HG02610 (cell line): ENCODE measurements around the gene PGD.
"Not testable (repeated sequence)": the region's sequence is repeated elsewhere in the genome, so short reads cannot be mapped to it uniquely, and the experiment has no call there.

Source experiments
- ATAC-seq: cut with Tn5 transposase; IDR thresholded peaks from one replicate; pipeline ENCODE4 v1.9.1; 2021; ENCODE audit warnings: mild to moderate bottlenecking, moderate library complexity; ENCODE audit not compliant: unreplicated experiment

Gene PGD

GRCh38 chr1:10398734-10399443, at the start of gene PGD:
Gene PGD (plus strand): TSS chr1:10399064. CDS start chr1:10399118, 54 bp downstream.
- peak; percentile 96 for ATAC-seq

GRCh38 chr1:10353282-10353681, 45.6 kb upstream of the PGD start:
- no peak for ATAC-seq

GRCh38 chr1:10353693-10354092, 45.2 kb upstream of the PGD start:
- no peak for ATAC-seq

- ATAC-seq = no peak
Measured at GRCh38 chr1:10360045-10360444, 38.8 kb upstream of the PGD start.

GRCh38 chr1:10361515-10361914, 37.3 kb upstream of the PGD start:
- ATAC-seq = no peak

- ATAC-seq = no peak
Measured at GRCh38 chr1:10368194-10368593, 30.7 kb upstream of the PGD start.

GRCh38 chr1:10374442-10374860, 24.4 kb upstream of the PGD start:
- ATAC-seq = no peak

- not testable (repeated sequence) for ATAC-seq
Measured at GRCh38 chr1:10377365-10378029, 21.4 kb upstream of the PGD start.

- ATAC-seq = no peak
Measured at GRCh38 chr1:10378081-10378841, 20.6 kb upstream of the PGD start.

GRCh38 chr1:10379101-10379620, 19.7 kb upstream of the PGD start:
- no peak for ATAC-seq

- ATAC-seq = no peak
Measured at GRCh38 chr1:10379676-10380075, 19.2 kb upstream of the PGD start.

GRCh38 chr1:10380594-10381275, 18.1 kb upstream of the PGD start:
- no peak for ATAC-seq

- no peak for ATAC-seq
Measured at GRCh38 chr1:10383630-10384029, 15.2 kb upstream of the PGD start.

- no peak for ATAC-seq
Measured at GRCh38 chr1:10384219-10384618, 14.6 kb upstream of the PGD start.

- ATAC-seq = no peak
Measured at GRCh38 chr1:10386761-10387676, 11.8 kb upstream of the PGD start.

- no peak for ATAC-seq
Measured at GRCh38 chr1:10387677-10388386, 11.0 kb upstream of the PGD start.

GRCh38 chr1:10388387-10388715, 10.5 kb upstream of the PGD start:
- no peak for ATAC-seq

- ATAC-seq = no peak
Measured at GRCh38 chr1:10389271-10389973, 9.4 kb upstream of the PGD start.

GRCh38 chr1:10396870-10397269, 2.0 kb upstream of the PGD start:
- ATAC-seq = no peak
